AG04449 (cell line): ENCODE data around the gene NOTCH4.
"Not testable (repeated sequence)": the region's sequence is repeated elsewhere in the genome, so short reads cannot be mapped to it uniquely, and the experiment has no call there.

Experiments
- CTCF ChIA-PET: fragments of 350-600 bp; formaldehyde crosslinking; extraction: SDS; loops from one replicate; lab custom pipeline; 2021; ENCODE audit warnings: antibody characterized with exemption; lab: Yijun Ruan, JAX
- POLR2A ChIA-PET: fragments of 400-600, 350-600 bp; formaldehyde crosslinking; extraction: SDS; loops from one replicate; lab custom pipeline; 2020; ENCODE audit warnings: antibody characterized with exemption, inconsistent platforms; lab: Yijun Ruan, JAX
- DNase-seq: peaks from one replicate; pipeline ENCODE4 v3.0.0-alpha.2; 2010; ENCODE audit warnings: low read depth, low spot score
- H3K4me3 ChIP-seq: 2 replicates; pipeline ENCODE4 v1.5.1; 2011; ENCODE audit warnings: low read depth, mild to moderate bottlenecking, control low read depth, low read length
- TF ChIP-seq, protein P1 (sequence below): IDR thresholded peaks from one replicate; pipeline ENCODE4 v1.5.1; 2011; ENCODE audit warnings: mild to moderate bottlenecking, moderate library complexity, low read length, control low read depth, inconsistent platforms; ENCODE audit not compliant: insufficient read depth; ENCODE audit errors: missing control alignments

NOTCH4 gene

GRCh38 chr6:32254761-32255198, 30.9 kb upstream of the NOTCH4 start:
- ChIA-PET POLR2A (no interaction called here), CTCF (interaction anchor here (0.8 to 3.7 kb wide), 15 partner anchors 10 to 591 kb away, joined by 3 to 60 read pairs (median 3); partner anchors contain the start of gene TAP2)
- TF ChIP-seq, protein P1, sequence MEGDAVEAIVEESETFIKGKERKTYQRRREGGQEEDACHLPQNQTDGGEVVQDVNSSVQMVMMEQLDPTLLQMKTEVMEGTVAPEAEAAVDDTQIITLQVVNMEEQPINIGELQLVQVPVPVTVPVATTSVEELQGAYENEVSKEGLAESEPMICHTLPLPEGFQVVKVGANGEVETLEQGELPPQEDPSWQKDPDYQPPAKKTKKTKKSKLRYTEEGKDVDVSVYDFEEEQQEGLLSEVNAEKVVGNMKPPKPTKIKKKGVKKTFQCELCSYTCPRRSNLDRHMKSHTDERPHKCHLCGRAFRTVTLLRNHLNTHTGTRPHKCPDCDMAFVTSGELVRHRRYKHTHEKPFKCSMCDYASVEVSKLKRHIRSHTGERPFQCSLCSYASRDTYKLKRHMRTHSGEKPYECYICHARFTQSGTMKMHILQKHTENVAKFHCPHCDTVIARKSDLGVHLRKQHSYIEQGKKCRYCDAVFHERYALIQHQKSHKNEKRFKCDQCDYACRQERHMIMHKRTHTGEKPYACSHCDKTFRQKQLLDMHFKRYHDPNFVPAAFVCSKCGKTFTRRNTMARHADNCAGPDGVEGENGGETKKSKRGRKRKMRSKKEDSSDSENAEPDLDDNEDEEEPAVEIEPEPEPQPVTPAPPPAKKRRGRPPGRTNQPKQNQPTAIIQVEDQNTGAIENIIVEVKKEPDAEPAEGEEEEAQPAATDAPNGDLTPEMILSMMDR = no peak
- DNase-seq = no peak
- peak overlapping the region; percentile 53 for H3K4me3 ChIP-seq

- H3K4me3 ChIP-seq = no peak overlapping the region
- TF ChIP-seq, protein P1 = no peak
- no peak for DNase-seq
- ChIA-PET CTCF (interaction anchor here (0.8 kb wide), 1 partner anchor 8 kb away, joined by 4 read pairs; no protein-coding TSS in a partner anchor), POLR2A (no interaction called here)
Observed at GRCh38 chr6:32252331-32253009, 28.6 kb upstream of the NOTCH4 start.

DNA sequence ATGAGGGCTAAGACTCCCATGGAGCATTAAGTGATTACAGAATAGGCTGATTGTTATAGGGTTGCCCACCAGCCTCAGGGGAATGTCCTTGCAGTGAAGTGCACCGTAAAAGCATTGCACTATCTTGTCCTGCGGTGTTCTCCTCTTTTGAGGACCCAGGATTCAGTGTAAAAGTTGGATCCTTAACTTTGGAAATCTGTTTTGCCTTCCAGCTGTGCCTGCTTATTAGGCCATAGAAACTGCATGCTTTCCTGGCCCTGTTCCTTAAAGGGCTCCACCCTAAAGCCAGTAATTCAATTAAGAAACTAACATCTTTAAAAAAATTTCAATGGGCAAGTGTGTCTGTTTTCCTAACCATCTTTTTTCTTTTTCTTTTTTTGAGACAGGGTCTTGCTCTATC, 25.4 kb upstream of the NOTCH4 start:
- H3K4me3 ChIP-seq = no peak overlapping the region
- no peak for DNase-seq
- TF ChIP-seq, protein P1 = no peak
- ChIA-PET POLR2A (no interaction called here), CTCF (interaction anchor here (0.7 to 1.2 kb wide), 6 partner anchors 22 to 735 kb away, joined by 3 to 5 read pairs (median 4); no protein-coding TSS in a partner anchor)

DNA sequence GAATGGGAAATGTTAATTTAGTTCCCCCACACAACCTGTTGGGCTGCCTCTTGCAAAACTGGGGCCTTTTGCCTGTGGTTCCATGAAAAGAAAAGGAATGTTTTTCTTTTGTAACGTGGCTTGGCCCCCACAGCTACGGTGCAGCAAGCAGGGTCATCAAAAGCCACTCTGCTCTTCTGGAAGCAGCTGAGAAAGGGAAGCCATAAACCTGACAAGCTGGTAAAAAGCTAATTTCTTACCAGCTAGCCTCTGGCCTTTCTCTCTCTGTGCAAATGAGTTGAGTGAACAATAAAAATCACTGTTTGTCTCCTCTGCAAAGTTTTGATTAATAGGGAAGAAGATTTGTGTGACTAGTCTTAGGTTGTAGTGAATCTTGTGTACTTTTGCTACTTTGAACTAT, 23.5 kb upstream of the NOTCH4 start:
- POLR2A ChIA-PET = no interaction called here
- DNase-seq = no peak
- H3K4me3 ChIP-seq = no peak overlapping the region
- TF ChIP-seq, protein P1 = no peak
- CTCF ChIA-PET = interaction anchor here (1.2 to 4.6 kb wide), 4 partner anchors 11 to 167 kb away, joined by 4 to 19 read pairs (median 12); no protein-coding TSS in a partner anchor

GRCh38 chr6:32244946-32245398, 21.1 kb upstream of the NOTCH4 start:
- POLR2A ChIA-PET = no interaction called here
- no peak for DNase-seq
- no peak overlapping the region for H3K4me3 ChIP-seq
- CTCF ChIA-PET = interaction anchor here (0.7 to 4.9 kb wide), 19 partner anchors 8 to 568 kb away, joined by 3 to 60 read pairs (median 6); partner anchors contain the start of genes FKBPL and GPSM3
- TF ChIP-seq, protein P1 = peak; percentile 85

DNA sequence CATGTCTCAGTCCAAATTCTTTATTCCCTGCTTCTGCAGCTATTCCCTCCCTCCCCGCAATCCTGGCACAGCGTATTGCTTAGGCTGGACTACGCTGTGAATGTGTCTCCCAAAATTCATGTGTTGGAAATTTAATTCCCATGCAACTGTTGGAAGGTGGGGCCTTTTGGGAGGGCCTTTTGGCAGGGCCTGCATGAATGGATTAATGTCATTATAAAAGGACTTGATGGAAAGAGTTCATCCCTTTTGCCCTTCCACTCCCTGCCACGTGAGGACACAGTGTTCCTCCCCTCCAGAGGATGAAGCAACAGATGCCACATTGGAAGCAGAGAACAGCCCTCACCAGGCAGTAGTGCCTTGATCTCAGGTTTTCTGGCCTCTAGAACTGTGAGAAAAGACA, 20.4 kb upstream of the NOTCH4 start:
- POLR2A ChIA-PET = no interaction called here
- no peak for DNase-seq
- CTCF ChIA-PET = interaction anchor here (1.0 to 4.9 kb wide), 14 partner anchors 8 to 542 kb away, joined by 3 to 60 read pairs (median 8); partner anchors contain the start of genes FKBPL and GPSM3
- H3K4me3 ChIP-seq = no peak overlapping the region
- TF ChIP-seq, protein P1 = no peak

- DNase-seq, H3K4me3 ChIP-seq, POLR2A ChIA-PET: not testable (repeated sequence)
- CTCF ChIA-PET = interaction anchor here (1.0 to 4.9 kb wide), 2 partner anchors 13 to 460 kb away, joined by 4 to 60 read pairs; no protein-coding TSS in a partner anchor
Observed at GRCh38 chr6:32242318-32242813, 18.5 kb upstream of the NOTCH4 start.
